Measurements from ENCODE around the gene HPS4.

GRCh38 chr22:26471522-26471921 is 12.1 kb downstream of the HPS4 start:
- TF ChIP-seq CTCF (IDR thresholded peaks at IDR 0.05; ENCODE audit: low read depth, low read length, missing input control) (no peak), RAD21 (IDR thresholded peaks at IDR 0.05) (no peak), REST (IDR thresholded peaks at IDR 0.05) (no peak), RXRA (IDR thresholded peaks at IDR 0.05) (no peak), ATF3 (IDR thresholded peaks at IDR 0.05) (no peak), TAF1 (conservative IDR thresholded peaks at IDR 0.05) (no peak), SP1 (IDR thresholded peaks at IDR 0.05) (no peak), MAX (IDR thresholded peaks at IDR 0.05) (no peak), HNF4G (IDR thresholded peaks at IDR 0.05) (no peak), GABPA (IDR thresholded peaks at IDR 0.05 in 1 of 2, conservative IDR thresholded peaks at IDR 0.05 in 1 of 2) (no peak), YY1 (IDR thresholded peaks at IDR 0.05) (no peak), EGR1 (IDR thresholded peaks at IDR 0.05; ENCODE audit: low read depth in 2 of 2) (no peak)
